GM12891 (cell line): ENCODE measurements around the gene CLTCL1.

Source experiments
- POLR2A ChIP-seq: IDR thresholded peaks from 2 replicates; pipeline ENCODE4 v1.6.1; 2011; ENCODE audit warnings: low read depth, low read length, control low read depth
- POLR2AphosphoS5 ChIP-seq: IDR thresholded peaks from 2 replicates; pipeline ENCODE4 v1.6.1; 2011; ENCODE audit warnings: low read depth, low read length, control low read depth

GRCh38 chr22:19260194-19260593, 31.3 kb downstream of the CLTCL1 start:
- TF ChIP-seq POLR2AphosphoS5: no peak
- TF ChIP-seq POLR2A: no peak
